ENCODE results near the gene EIPR1. TPM values are rescaled to one million over a fixed set of nuclear protein-coding genes. Genes with fewer than 3 reads are reported as not detected.

The EIPR1 gene
- total RNA-seq, 1 donor, result 23.3 TPM

DNA sequence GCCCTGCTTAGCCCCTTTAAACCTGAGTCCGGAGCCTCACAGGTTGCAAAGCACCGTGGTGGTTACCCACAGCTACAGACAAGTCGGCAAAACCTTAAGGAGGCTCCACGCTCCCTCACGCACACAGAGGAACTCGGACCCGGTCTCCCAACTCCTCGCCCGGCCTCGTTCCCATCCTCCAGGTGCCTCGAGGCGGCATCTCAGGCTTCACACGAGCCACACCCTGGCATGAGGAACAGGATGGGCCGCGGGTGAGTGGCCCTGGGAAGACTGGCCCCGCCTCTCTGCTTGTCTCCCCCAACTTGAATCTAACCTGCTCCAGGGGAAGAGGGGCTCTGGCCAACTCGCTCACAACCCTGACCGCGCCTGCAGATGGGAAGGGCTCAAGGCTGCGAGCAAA lies 97.4 kb downstream of the EIPR1 start:
- TF ChIP-seq, protein P1, sequence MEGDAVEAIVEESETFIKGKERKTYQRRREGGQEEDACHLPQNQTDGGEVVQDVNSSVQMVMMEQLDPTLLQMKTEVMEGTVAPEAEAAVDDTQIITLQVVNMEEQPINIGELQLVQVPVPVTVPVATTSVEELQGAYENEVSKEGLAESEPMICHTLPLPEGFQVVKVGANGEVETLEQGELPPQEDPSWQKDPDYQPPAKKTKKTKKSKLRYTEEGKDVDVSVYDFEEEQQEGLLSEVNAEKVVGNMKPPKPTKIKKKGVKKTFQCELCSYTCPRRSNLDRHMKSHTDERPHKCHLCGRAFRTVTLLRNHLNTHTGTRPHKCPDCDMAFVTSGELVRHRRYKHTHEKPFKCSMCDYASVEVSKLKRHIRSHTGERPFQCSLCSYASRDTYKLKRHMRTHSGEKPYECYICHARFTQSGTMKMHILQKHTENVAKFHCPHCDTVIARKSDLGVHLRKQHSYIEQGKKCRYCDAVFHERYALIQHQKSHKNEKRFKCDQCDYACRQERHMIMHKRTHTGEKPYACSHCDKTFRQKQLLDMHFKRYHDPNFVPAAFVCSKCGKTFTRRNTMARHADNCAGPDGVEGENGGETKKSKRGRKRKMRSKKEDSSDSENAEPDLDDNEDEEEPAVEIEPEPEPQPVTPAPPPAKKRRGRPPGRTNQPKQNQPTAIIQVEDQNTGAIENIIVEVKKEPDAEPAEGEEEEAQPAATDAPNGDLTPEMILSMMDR (IDR thresholded peaks at IDR 0.05; ENCODE audit: insufficient read depth, low read length), result no peak
- H3K4me3 ChIP-seq (ENCODE audit: low read depth, low read length), result no peak overlapping the region
- no peak for DNase-seq (ENCODE audit: low read depth)

DNA sequence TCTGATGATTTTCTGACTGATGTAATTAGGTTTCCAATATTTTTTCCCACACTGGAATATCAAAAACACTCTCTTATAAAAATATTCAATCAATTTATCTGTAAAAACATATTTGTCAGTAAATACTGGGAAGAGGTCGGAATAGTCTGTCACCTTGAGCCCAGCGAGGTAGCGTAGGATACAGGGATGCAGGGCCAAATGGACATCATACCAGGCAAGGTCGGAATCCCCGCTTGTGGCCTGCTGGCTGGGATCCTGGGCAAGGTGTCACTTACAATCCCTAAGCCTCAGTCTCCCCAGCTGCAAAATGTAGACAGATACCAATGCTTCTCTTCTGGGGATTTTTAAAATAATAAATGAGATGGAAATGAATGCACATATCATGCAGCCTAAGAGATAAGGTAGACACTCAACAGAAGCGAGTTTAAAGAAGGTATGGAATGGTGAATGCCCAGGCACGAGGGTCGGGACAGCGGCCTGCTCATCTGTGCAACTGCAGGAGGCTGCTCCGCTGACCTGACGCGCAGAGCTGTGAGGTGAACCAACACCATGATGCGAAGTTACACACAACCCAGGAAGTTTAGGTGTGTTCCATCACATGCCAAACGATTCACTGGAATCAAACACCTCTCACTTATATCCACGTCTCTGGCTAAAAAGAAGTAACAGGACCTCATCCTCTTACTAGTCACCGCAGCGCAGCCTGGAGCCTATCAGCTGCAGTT lies 98.2 kb downstream of the EIPR1 start:
- no peak overlapping the region for H3K4me3 ChIP-seq (ENCODE audit: low read depth, low read length)
- TF ChIP-seq, protein P1 (IDR thresholded peaks at IDR 0.05; ENCODE audit: insufficient read depth, low read length), result no peak
- DNase-seq (ENCODE audit: low read depth), result no peak

DNA sequence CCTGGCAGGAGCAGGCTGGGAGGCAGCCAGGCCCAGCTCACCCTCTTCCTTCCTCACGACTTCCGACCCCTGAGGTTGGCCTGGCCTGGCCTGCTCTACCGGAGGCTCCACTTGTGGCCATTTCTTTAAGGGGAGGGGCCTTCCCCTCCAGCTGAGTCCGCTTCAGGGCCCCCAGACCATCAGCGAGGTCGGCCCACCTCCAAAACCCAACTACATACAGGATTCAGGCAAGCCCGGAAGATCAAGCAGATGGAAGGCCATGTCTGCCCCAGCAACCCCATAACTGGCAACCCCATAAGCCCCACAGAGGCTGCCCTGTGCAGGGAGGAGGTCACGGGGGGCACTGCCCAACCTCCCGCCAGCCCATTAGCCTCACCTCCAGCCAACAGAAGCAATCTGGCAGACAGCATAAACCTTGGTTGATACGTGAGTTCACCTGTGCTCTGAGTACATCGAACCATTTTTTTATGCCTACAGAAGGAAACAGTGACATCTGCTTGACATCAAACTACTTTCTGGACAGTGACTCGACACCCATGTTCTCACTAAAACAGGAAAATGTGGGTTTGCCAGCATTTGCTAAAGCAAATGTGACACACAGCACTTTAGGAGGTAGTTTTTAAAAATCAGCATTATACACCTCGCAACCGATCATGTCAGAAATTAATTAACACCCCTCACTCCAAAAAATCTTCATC lies 98.9 kb downstream of the EIPR1 start:
- DNase-seq (ENCODE audit: low read depth), result no peak
- TF ChIP-seq, protein P1 (IDR thresholded peaks at IDR 0.05; ENCODE audit: insufficient read depth, low read length), result no peak
- H3K4me3 ChIP-seq (ENCODE audit: low read depth, low read length), result no peak overlapping the region

DNA sequence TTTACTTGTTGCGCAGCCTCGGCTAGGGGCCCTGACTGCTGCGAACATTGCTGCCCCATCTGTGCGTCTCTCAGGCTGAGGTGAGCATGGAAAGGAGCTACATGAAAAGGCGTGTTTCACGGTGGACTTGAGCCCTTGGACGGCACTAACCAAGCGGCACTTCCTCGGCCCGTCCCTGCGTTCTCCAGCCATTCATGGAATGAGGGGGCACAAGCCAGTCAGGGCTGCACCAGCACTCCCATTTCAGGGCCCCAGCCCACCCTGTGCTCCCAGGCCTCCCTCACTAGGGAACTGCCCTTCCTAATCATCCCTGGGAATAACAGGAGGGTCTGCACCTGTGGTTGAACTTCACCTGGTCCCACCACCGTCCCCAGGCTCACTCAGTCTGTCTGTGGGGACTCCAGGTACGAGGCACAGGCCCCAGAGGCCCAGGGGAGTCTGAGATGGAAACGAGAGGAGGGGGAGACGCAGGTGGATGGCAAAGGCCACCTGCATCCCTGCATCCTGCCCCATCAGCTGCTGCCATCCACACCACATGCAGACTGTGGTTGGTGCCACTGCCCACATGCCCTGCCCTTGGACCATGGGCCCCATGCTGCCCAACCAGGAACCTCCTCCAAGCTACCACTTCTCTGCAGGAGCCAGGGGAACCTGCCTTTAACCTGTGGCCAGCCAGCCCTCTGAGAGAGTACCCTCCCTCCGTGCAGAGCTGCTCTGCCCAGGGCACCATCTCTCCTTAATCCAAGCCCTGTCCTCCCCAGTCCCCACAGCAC lies 99.7 kb downstream of the EIPR1 start:
- no peak for DNase-seq (ENCODE audit: low read depth)
- no peak overlapping the region for H3K4me3 ChIP-seq (ENCODE audit: low read depth, low read length)
- TF ChIP-seq, protein P1 (IDR thresholded peaks at IDR 0.05; ENCODE audit: insufficient read depth, low read length), result no peak

DNA sequence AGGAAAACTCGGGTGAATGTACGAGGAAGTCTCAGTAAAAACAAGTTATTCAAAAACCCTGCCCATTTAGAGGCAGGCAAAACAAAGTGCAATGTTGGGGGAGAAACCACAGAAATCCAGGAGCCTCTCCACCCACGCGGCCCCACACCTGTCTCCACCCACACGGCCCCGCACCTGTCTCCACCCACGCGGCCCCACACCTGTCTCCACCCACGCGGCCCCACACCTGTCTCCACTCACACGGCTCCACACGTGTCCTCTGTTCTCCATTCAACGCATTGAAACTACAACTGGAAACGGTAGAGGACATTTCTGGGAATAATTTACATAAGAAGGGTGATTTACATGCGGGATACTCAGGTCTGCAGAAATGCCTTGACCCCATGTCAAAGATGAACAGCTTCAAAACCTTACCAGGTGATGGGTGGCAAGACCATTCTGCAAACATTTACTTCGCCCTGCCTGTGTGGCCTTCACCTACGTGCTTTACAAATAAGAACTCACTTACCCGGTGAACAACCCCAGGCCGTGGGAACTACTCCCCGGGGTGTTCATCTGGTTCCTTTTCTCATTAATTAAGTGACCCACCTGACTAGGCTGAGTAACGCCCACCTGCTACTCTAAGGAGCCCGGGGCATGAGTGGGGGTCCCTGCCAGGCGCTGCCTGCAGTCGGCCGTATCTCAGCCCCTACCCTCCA lies 100.4 kb downstream of the EIPR1 start:
- no peak for DNase-seq (ENCODE audit: low read depth)
- H3K4me3 ChIP-seq (ENCODE audit: low read depth, low read length), result no peak overlapping the region
- TF ChIP-seq, protein P1 (IDR thresholded peaks at IDR 0.05; ENCODE audit: insufficient read depth, low read length), result no peak

DNA sequence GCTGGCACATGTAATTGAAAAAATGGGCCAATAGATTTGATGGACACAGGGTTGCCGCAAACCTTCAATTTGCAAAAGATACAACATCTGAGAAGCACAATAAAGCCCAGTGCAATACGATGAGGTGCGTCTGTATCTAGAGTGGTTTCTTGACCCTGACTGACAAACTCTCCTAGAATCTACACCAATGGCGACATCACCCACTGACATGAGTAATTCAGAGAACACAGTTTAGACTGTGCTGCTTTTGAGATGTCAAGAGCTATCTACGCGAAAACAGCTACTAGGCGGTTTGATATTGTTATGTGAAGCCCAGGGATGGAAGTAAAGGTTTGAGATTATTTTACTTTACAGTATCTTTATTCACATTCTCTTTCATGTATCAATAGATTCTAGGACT lies 104.9 kb downstream of the EIPR1 start:
- TF ChIP-seq, protein P1 (IDR thresholded peaks at IDR 0.05; ENCODE audit: insufficient read depth, low read length), result no peak
- DNase-seq (ENCODE audit: low read depth), result no peak
- H3K4me3 ChIP-seq (ENCODE audit: low read depth, low read length), result no peak overlapping the region
